Testis (tissue), 2 donors: ENCODE measurements around the gene ARSI.

Experiments used
- POLR2A ChIP-seq: fragments of 450-650 bp; IDR thresholded peaks from one replicate; pipeline ENCODE4 v1.6.1; 2017; ENCODE audit warnings: antibody characterized with exemption, mild to moderate bottlenecking, moderate library complexity
- TF ChIP-seq, protein P1 (sequence below), 3 experiments: fragments of 450-650 bp in 2 of 3; fragments of 200-600 bp in 1 of 3; sonication (generic) in 1 of 3; IDR thresholded peaks; one replicate each; pipeline ENCODE4 v1.5.1; 2016 to 2019; ENCODE audit warnings: antibody characterized with exemption in 3 of 3, mild to moderate bottlenecking in 2 of 3, moderate library complexity in 1 of 3

DNA sequence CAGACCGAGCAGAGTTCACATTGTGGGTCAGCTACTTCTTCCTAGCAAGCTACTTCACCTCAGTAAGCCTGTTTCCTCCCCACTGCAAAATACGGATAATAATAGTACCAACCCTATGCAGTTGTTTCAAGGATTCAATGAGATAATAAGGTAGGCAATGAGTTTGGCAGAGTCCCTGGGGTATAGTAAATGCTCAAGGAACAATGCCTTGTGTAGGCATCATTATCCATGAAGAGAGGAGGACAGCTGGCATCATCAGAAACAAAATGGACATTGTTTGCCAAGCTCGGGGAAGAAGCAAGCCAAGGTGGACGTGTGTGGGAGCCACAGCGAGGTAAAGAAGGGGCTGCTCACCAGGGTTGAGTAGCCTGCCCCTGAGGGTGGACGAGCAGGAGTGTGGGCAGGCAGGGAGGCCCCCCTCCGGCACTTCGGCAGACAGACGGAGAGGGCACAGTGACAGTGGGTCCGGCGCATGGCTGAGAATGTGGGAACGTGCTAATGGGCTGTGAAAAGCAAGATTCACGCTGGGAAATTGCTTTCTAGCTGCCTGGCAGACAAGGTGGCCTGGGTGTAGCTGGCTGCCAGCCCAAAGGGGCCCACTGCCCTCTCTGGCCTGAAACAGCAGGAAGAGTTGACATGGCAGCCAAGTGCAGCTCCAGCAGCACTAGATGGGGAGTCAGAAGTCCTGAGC is 23.2 kb downstream of the ARSI start:
- TF ChIP-seq POLR2A = no peak
- TF ChIP-seq, protein P1, sequence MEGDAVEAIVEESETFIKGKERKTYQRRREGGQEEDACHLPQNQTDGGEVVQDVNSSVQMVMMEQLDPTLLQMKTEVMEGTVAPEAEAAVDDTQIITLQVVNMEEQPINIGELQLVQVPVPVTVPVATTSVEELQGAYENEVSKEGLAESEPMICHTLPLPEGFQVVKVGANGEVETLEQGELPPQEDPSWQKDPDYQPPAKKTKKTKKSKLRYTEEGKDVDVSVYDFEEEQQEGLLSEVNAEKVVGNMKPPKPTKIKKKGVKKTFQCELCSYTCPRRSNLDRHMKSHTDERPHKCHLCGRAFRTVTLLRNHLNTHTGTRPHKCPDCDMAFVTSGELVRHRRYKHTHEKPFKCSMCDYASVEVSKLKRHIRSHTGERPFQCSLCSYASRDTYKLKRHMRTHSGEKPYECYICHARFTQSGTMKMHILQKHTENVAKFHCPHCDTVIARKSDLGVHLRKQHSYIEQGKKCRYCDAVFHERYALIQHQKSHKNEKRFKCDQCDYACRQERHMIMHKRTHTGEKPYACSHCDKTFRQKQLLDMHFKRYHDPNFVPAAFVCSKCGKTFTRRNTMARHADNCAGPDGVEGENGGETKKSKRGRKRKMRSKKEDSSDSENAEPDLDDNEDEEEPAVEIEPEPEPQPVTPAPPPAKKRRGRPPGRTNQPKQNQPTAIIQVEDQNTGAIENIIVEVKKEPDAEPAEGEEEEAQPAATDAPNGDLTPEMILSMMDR (IDR thresholded peaks at IDR 0.05) = no peak
